Activated CD4-positive, CD25-positive, alpha-beta regulatory T cell treated with anti-CD3 and anti-CD28 coated beads, Interleukin-2, amount 50 U/mL, for 16 hours (primary cell): ENCODE results near the gene AGPAT1.
"Not testable (repeated sequence)": the region's sequence is repeated elsewhere in the genome, so short reads cannot be mapped to it uniquely, and the experiment has no call there.

ENCODE experiments used
- DNase-seq: peaks from one replicate; pipeline ENCODE4 v3.0.0-alpha.2; 2020; ENCODE audit warnings: low read depth, low spot score

The AGPAT1 gene, protein sequence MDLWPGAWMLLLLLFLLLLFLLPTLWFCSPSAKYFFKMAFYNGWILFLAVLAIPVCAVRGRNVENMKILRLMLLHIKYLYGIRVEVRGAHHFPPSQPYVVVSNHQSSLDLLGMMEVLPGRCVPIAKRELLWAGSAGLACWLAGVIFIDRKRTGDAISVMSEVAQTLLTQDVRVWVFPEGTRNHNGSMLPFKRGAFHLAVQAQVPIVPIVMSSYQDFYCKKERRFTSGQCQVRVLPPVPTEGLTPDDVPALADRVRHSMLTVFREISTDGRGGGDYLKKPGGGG

DNA sequence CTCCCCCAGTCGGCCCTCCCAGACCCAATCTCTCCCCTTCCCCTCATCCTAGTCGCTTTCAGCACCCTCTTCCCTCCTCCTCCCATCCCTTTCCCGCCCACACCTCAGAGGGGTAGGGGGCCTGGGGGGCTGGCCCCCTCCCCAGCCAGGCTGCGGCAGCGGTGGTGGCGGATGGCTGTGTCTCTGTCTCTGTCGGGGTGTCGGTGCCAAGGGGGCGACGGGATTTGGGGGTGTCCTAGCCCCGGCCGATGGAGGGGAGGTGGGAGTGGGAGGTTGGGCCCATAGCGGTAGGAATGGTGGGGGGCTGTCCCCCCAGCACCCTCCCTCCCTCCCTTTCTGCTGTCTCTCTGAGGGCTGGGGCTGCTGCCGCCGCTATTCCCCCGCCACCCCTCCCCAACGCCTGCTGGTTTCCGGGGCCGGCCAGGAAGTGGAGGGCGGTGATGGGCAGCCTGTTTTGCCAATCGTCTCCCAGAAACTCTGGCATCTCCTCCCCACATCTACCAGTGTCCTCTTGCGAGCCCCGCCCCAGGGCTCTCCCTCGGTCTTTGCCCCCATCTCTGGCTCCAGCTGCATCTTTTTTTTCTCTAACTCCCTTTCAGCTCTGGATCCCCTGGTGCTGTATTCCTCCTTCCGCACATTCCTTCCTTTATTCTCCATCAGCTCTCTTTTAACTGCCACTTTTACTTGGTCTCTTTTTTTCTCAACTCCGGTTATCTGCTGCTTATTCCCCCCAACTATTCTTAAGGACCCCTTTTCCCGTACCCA, at the start of gene AGPAT1:
AGPAT1 (minus strand) TSS at position 374 of the 765 bp plus-strand sequence. CDS start 4,588 bp downstream, outside the sequence.
- peak; percentile 92 for DNase-seq

DNA sequence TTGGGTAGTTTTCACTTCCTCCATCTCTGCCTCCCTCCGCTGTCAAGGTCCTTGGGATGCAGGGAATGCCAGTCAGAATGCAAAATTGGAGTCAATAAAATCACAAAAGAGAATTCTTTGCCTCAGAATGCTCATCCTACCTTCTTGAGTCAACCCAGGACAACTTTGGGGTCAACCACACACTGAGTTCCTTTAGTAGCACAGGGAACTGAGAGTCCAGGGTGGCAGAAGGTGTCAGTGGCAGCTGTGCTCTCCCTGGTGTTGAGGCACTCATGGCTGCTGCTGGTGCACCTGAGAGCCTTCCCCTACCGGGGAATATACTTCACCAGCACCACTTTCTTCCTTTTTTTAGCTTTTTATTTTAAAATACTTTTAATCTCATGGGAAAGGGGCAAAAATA, 48.8 kb upstream of the AGPAT1 start:
- no peak for DNase-seq

GRCh38 chr6:32223258-32224235, 47.7 kb upstream of the AGPAT1 start, which contains the start of gene NOTCH4:
NOTCH4 (minus strand) TSS chr6:32224067; CDS start chr6:32223928, 139 bp downstream.
- DNase-seq = no peak

GRCh38 chr6:32222333-32223230, 46.7 kb upstream of the AGPAT1 start:
- no peak for DNase-seq

DNA sequence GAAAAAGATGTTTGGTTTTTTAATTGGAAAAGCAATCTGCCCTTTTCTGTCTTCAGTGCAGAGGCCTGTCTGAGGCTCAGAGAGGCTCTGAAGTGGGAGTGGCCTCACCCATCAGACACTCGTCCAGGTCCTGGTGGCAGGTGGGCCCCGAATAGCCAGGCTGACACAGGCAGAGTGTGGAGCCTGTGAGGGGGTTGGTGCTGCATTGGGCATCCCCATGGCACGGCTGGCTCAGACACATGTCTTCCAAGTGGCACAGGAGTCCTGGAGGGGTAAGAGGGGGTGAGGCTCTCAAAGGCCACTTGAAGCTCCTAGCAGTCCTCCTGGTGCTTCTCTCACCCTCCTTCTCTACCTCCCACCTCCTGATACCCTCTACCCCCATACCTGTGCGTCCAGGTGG, 44.1 kb upstream of the AGPAT1 start:
- DNase-seq = no peak

DNA sequence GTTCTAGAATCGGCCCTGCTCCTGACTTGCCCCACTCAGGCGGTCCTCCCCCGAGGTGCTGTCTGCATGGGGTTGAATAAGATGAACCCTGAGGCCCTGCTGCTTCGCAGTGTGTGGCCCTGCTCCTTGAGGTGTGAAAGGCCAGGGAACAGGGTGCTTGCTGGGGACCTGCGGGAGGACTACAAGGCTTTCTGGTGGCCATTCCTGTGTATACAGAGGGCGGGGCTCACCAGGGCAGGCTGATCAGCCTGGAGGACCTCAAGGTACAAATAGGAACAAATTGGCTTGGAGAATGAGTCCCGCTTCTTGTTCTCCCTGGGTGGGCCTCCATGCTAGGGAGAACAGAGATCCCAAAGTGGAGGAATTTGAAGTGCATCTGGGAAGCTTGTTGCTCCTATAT, 42.3 kb upstream of the AGPAT1 start:
- DNase-seq = no peak

DNA sequence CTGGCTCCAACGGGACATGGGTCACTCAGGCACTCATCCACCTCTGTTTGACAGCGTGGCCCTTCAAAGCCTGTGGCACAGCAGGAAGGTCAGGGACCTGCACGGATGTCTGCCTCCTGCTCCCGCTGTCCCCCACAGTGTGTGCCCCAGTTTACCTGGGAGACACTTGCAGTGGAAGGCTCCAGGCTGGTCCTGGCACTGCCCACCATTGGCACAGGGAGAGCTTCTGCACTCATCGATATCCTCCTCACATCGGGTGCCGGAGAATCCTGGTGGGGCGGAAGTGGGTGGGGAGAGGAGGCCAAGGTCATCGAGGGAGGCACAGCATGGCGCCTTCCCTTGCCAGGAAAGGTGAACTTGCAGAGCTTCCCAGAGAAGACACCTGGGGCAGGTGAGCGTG, 41.1 kb upstream of the AGPAT1 start:
- no peak for DNase-seq

- no peak for DNase-seq
Observed at GRCh38 chr6:32216285-32216684, 40.4 kb upstream of the AGPAT1 start.

GRCh38 chr6:32215617-32216016, 39.7 kb upstream of the AGPAT1 start:
- DNase-seq = no peak

DNA sequence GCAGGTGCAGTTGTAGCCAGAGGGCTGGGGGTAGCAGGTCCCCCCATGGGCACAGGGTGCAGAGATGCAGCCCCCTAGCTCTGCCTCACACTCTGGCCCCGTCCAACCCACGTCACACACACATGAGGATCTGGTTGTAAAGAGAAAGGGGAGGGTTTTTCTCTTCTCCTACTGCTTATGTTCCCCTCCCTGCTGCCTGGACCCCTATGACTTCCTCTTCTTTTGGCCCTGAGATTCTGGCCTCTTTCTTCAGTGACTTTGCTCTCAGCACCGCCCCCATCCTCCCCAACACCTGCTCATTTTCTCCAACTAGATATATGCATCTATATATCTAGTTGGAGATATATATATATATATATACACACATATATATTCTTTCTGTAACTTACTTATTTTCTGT, 38.2 kb upstream of the AGPAT1 start:
- no peak for DNase-seq

GRCh38 chr6:32213649-32214048, 37.8 kb upstream of the AGPAT1 start:
- no peak for DNase-seq

GRCh38 chr6:32212076-32212760, 36.3 kb upstream of the AGPAT1 start:
- DNase-seq = no peak

DNA sequence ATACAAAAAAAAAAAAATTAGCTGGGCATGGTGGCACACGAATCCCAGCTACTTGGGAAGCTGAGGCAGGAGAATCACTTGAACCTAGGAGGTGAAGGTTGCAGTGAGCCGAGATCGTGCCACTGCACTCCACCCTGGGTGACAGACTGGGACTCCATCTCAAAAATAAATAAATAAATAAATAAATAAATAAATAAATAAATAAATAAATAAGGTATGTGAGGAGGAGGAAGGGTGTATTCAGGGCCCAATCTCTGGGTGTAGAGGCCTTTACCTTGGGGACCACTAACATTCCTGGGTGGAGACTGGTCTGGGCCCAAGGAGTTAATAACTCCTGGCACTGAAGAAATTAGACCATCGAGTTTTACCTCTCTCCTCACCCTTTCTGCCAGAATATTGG, 35.5 kb upstream of the AGPAT1 start:
- DNase-seq = not testable (repeated sequence)

DNA sequence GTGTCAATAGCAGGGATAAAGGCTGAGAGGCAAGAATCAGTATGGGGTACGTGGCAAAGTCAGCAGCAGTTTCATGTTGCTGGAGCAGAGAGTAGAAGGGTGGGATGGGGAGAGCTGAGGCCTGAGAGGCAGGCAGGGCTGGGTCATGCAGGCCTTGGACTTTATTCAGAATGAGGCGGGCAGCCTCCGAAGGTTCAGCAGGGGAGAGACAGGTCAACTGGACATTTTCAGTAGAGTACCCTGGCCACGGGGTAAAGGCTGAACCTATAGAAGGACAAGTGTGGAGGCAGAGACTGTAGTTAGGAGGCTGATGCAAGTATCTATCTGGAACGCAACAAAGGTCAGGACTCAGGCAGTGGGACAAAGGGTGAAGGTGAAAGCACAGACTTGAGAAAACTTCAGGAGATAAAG, 34.3 kb upstream of the AGPAT1 start:
- DNase-seq = no peak

DNA sequence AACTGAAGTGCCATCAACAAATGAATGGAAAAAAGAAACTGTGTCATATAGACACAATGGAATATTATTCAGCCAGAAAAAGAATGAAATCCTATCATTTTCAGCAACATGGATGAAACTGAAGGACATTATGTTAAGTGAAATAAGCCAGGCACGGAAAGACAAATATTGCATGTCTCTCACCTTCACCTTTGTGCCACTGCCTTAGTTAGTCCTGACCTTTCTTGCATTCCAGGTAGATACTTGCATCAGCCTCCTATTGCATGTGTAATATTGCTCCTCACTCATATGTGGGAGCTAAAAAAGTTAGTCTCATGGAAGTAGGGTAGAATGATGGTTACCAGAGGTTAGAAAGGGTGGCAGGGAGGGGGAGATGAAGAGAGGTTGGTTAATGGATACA, 33.1 kb upstream of the AGPAT1 start:
- no peak for DNase-seq

DNA sequence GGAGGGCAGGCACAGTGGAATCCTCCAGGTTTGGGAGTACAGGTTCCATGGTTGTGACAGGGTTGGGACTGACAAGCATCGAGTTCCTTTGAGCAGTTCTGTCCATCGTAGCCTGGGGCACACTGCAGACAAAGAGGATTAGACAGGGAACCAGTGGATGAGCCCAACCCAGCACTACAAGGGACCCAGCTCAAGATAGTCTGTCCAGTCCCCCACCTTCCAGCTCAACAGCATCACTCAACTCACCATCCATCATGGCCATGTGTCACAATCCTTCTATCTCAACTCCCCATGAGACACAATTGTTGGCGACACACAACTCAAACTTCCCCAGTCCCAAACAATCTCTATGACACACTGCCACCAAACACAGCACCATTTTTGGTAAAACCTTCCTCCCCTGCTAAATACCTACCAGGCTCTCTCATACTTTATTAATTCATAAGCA, 28.4 kb upstream of the AGPAT1 start:
- no peak for DNase-seq

- DNase-seq = no peak
Observed at GRCh38 chr6:32203426-32204267, 27.8 kb upstream of the AGPAT1 start.

- no peak for DNase-seq
Observed at GRCh38 chr6:32202186-32202585, 26.3 kb upstream of the AGPAT1 start.
